CD4-positive, alpha-beta T cell treated with Interleukin-10 for 1 hour (primary cell): Measurements from ENCODE around the gene B3GNT2.
"Not testable (repeated sequence)": the region's sequence is repeated elsewhere in the genome, so short reads cannot be mapped to it uniquely, and the experiment has no call there.

Experiments used
- DNase-seq: peaks from one replicate; pipeline ENCODE4 v3.0.0-alpha.2; 2020

The B3GNT2 gene

GRCh38 chr2:62243983-62244382 lies 48.1 kb downstream of the B3GNT2 start:
- DNase-seq = no peak

DNA sequence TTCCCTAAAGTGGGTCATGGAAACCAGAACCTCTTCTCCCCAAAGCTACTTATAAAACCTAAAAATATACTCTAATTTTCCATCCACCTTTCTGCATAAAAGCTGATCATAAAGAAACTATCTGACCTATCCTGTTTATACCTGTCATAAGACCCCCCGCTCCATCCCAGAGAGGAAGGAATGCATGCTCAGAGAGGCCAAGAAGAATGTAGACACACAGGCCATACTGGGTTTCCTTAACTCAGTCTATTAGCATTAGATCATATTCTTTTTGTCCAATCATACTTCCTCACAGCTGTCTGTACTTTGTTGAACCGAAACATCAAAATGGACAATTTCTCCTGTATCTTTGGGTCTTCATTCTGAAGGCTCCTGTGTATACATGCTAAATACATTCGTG lies 52.3 kb downstream of the B3GNT2 start:
- no peak for DNase-seq

- DNase-seq = no peak
These were observed 54.3 kb downstream of the B3GNT2 start for GRCh38 chr2:62250239-62250638.

DNA sequence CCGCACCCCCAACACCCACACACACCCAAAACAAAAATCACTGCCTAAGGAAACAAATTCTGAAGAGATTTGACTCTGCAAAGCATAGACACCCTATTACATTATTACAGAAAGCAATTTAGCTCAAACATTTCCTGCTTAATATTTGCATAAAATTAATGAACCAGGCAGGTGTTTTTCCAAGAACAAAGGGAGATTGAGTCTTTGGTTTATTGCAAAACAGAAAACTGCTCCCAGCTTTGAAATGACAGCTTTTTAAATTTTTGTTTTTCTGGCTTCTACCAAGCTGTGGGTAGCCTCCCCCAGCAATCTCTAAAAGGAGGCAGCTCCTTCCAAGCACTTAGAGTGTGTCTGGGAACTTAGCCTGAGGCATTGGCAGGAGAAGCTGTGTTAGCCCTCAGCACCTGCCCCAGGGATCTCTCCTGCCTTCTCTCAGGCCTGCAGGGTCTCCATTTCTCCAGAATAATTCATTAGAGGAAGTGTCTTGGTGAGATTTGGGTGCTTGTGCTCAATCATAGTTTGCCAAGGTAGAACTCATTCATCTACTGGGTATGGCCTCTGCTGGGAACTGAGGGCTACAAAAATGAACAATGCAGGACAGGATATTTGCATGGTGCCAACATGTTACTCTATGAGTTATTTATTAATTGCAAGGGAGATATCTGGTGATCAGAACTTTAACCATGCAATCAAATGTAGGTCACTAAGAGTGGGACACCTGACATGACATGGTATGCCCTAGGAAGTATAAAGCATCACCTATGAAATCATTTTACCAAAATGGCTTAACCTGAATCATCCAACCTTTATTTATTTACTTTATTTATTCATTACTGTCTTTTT lies 58.7 kb downstream of the B3GNT2 start:
- DNase-seq = no peak

GRCh38 chr2:62257466-62257865 lies 61.6 kb downstream of the B3GNT2 start:
- no peak for DNase-seq

DNA sequence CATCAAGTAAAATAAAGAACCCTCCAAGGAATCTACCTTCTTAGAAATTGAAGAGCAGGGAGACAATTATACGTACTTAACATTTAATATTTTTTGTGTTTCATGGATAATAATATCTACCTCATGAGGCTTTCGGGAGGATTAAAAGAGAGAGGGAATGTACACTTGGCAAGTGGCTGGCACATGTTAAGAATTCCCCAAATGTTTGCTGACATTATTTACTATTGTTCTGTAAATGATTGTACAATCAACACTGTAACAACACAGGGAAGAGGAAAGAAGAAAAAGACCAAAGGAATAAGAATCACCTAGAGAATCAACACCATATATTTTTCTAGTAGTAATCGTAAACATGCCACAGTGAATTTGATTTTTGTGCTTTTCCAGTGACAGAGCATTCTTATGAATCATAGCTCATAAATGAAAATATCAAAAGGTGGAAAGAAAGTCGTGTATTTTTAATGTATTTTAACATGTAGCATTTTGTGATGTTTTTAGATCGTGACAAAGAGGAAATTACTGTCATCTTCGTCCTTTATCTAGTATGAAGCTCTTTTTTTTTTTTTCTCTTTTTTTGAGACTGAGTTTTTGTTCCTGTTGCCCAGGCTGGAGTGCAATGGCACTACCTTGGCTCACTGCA lies 67.3 kb downstream of the B3GNT2 start:
- no peak for DNase-seq

DNA sequence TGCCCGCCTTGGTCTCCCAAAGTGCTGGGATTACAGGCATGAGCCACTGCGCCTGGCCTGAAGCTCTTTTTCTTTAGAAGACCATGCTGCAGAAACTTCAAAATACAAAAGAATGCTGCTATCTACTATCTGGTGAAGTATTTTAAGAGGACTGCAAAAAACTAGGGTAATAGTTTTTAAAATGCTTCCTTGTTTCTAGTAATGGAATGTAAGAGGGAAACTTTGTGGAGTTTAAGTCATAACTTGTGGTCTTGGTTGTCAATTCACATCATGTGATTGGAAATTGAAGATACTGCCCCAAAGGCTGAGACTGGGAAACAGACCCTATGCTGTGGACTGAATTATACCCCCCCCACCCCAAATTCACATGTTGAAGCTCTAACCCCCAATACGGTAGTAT lies 68.3 kb downstream of the B3GNT2 start:
- no peak for DNase-seq

GRCh38 chr2:62265106-62265505 lies 69.2 kb downstream of the B3GNT2 start:
- DNase-seq = no peak

GRCh38 chr2:62266433-62267038 lies 70.6 kb downstream of the B3GNT2 start:
- DNase-seq = no peak

DNA sequence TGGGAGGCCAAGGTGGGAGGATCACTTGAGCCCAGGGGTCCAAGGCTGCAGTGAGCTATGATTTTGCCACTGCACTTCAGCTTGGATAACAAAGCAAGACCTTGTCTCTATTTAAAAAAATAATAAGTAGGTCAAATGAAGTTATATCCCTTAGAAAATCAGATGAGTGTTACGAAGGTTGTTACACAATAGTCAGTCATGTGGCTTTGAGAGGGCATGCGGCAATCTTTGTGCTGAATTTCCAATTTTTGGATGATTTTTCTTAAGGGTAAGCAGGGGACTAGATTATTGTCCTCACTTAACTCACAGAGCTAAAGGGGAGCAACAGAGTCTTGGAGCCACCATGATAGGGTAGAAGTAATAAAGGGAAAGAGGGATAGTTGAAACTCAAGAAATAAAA lies 71.8 kb downstream of the B3GNT2 start:
- no peak for DNase-seq

DNA sequence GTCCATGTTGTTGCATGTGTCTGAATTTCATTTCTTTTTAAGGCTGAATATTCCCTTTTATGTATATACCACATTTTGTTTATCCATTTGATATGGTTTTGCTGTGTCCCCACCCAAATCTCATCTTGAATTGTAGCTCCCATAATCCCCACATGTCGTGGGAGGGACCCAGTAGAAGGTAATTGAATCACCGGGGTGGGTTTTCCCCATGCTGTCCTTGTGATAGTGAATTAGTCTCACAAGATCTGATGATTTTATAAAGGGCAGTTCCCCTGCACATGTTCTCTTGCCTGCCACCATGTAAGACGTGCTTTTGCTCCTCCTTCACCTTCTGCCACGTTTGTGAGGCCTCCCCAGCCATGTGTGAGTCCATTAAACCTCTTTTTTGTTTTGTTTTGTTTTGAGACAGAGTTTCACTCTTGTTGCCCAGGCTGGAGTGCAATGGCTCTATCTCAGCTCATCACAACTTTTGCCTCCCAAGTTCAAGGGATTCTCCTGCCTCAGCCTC lies 72.8 kb downstream of the B3GNT2 start:
- not testable (repeated sequence) for DNase-seq

DNA sequence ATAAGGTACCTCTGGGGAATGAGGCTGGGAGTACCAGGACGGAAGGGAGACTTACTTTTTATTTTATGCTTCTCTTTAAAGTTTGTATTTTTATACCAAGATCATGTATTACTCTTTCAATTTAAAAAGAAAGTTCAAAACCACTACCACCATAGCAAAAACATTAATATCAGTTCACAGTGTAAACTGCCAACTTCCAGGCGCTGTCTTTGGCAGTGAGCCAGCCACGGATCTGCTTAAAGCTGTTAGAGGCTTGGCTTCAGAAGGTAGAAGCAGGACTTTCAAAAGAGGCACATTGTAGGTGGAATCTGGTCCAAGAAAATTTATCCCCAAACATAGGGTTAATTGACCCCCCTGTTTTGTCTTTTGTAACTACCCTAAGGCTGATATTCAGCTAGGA lies 74.8 kb downstream of the B3GNT2 start:
- no peak for DNase-seq
